ENCODE results near the gene CYP17A1. TPM values are rescaled to one million over a fixed set of nuclear protein-coding genes. Genes with fewer than 3 reads are reported as not detected.

The CYP17A1 gene
- total RNA-seq, result 1 to 10 TPM in 1 of 2 donors, not detected in 1; 7.7 TPM

- Histone ChIP-seq H3K4me1 (peaks cover 3% of the 10 kb centered on the region), H3K9ac (ENCODE audit: low read depth in 2 of 2, low read length in 2 of 2) (no peak within 1 kb of the TSS), H3K36me3 (no peaks in the 10 kb centered on the region), H3K27ac (no peak within 1 kb of the TSS), H3K4me3 (no peak within 1 kb of the TSS), H3K27me3 (no peaks in the 10 kb centered on the region), H3K9me3 (no peaks in the 10 kb centered on the region)
- DNase-seq, result no peak
- intact Hi-C loops (cut with DNase I), result loop anchor here (2.0 to 5.0 kb wide), 3 partner anchors 64 to 410 kb away; partner anchors contain the start of gene RPEL1
- no peak for TF ChIP-seq CTCF (IDR thresholded peaks at IDR 0.05)
Measured at GRCh38 chr10:102837230-102837721, at the start of gene CYP17A1. Gene CYP17A1, minus strand, starts transcription at chr10:102837413. Its CDS starts 52 bp downstream, at chr10:102837361.

- H3K36me3 ChIP-seq, result no peaks in the 10 kb centered on the region
- H3K4me3 ChIP-seq, result no peak overlapping the region
- DNase-seq, result no peak
- H3K27ac ChIP-seq, result no peak overlapping the region
- H3K9me3 ChIP-seq, result no peaks in the 10 kb centered on the region
- H3K9ac ChIP-seq (ENCODE audit: low read depth in 2 of 2, low read length in 2 of 2), result no peak overlapping the region
- no peaks in the 10 kb centered on the region for H3K27me3 ChIP-seq
- no peaks in the 10 kb centered on the region for H3K4me1 ChIP-seq
- intact Hi-C loops (cut with DNase I), result no loop called here
- no peak for TF ChIP-seq CTCF (IDR thresholded peaks at IDR 0.05)
Measured at GRCh38 chr10:102880256-102880655, 43.0 kb upstream of the CYP17A1 start.

GRCh38 chr10:102878629-102879028, 41.4 kb upstream of the CYP17A1 start:
- Histone ChIP-seq H3K36me3 (no peaks in the 10 kb centered on the region), H3K27ac (no peak overlapping the region), H3K27me3 (no peaks in the 10 kb centered on the region), H3K4me3 (no peak overlapping the region), H3K9me3 (no peaks in the 10 kb centered on the region), H3K4me1 (no peaks in the 10 kb centered on the region), H3K9ac (ENCODE audit: low read depth in 2 of 2, low read length in 2 of 2) (no peak overlapping the region)
- DNase-seq, result no peak
- intact Hi-C loops (cut with DNase I), result no loop called here
- TF ChIP-seq CTCF (IDR thresholded peaks at IDR 0.05), result no peak

GRCh38 chr10:102876747-102877153, 39.5 kb upstream of the CYP17A1 start:
- intact Hi-C loops (cut with DNase I), result no loop called here
- Histone ChIP-seq H3K27me3 (no peaks in the 10 kb centered on the region), H3K4me1 (no peaks in the 10 kb centered on the region), H3K27ac (no peak overlapping the region), H3K36me3 (no peaks in the 10 kb centered on the region), H3K4me3 (no peak overlapping the region), H3K9ac (ENCODE audit: low read depth in 2 of 2, low read length in 2 of 2) (no peak overlapping the region), H3K9me3 (no peaks in the 10 kb centered on the region)
- no peak for DNase-seq
- TF ChIP-seq CTCF (IDR thresholded peaks at IDR 0.05), result no peak

- peaks cover 4% of the 10 kb centered on the region for H3K4me1 ChIP-seq
- H3K27me3 ChIP-seq, result no peaks in the 10 kb centered on the region
- no peak overlapping the region for H3K27ac ChIP-seq
- DNase-seq, result no peak
- TF ChIP-seq CTCF (IDR thresholded peaks at IDR 0.05), result no peak
- no peaks in the 10 kb centered on the region for H3K36me3 ChIP-seq
- intact Hi-C loops (cut with DNase I), result no loop called here
- no peaks in the 10 kb centered on the region for H3K9me3 ChIP-seq
- H3K4me3 ChIP-seq, result no peak overlapping the region
- no peak overlapping the region for H3K9ac ChIP-seq (ENCODE audit: low read depth in 2 of 2, low read length in 2 of 2)
Measured at GRCh38 chr10:102872163-102872562, 35.0 kb upstream of the CYP17A1 start.

Measured in colonic mucosa (tissue), 4 donors.